ENCODE measurements around the gene PBLD. TPM values are rescaled to one million over a fixed set of nuclear protein-coding genes. Genes with fewer than 3 reads are reported as not detected.
A peak's percentile ranks its signal among the peaks of the same experiment; 100 is the strongest.

Gene PBLD
- total and polyA plus RNA-seq, 9 of the 15 experiments (the other 6 are each of a cell fraction or from before 2014, with no cell fraction given), result 1.2 to 4.3 (median 2.5) TPM

GRCh38 chr10:68288717-68289116 lies 44.0 kb downstream of the PBLD start:
- H3K4me3 ChIP-seq, result no peak overlapping the region
- intact Hi-C loops (cut with micrococcal nuclease), result no loop called here
- no peak overlapping the region for H3K27ac ChIP-seq (ENCODE audit: extremely low read depth, low read depth, low read length)
- WGBS (ENCODE audit: insufficient coverage, low coverage, missing lambda C conversion rate), result 22% methylated on average over 4 of the region's 4 CpGs
- no peaks in the 10 kb centered on the region; the same call in 1 of the 2 replicates for H4K20me1 ChIP-seq (replicated peaks; ENCODE audit: control insufficient read depth, insufficient read depth, low read length)
- H3K4me2 ChIP-seq (ENCODE audit: insufficient read depth, low read length), result no peak overlapping the region
- H3K9ac ChIP-seq (ENCODE audit: insufficient read depth in 1 of 2, low read depth in 2 of 2, low read length in 2 of 2), result no peak overlapping the region
- peaks cover 0 to 9% of the 10 kb centered on the region in 2 experiments; a peak in 2 of 5 replicates for H3K27me3 ChIP-seq (ENCODE audit: control insufficient read depth in 2 of 2, insufficient read depth in 2 of 2, low read length in 2 of 2)
- no peak for ATAC-seq
- POLR2A ChIA-PET, result interaction anchor here (0.6 to 0.7 kb wide), 3 partner anchors 180 to 667 kb away, joined by 3 to 4 read pairs (median 4); partner anchors contain the start of gene DDX21
- no peaks in the 10 kb centered on the region for H3K9me1 ChIP-seq (ENCODE audit: control insufficient read depth, insufficient read depth, low read length)
- no peak for DNase-seq (ENCODE audit: extremely low read depth in 1 of 4, low spot score in 3 of 4)
- H2AFZ ChIP-seq (ENCODE audit: low read depth, low read length), result no peak overlapping the region
- no TSS peak for BruUV-seq (replicated peaks)
- CTCF ChIA-PET (ENCODE audit: low intra/inter-chr PET ratio), result no interaction called here
- H3K9me3 ChIP-seq (replicated peaks; ENCODE audit: control insufficient read depth, insufficient read depth, low read depth, low read length), result no peaks in the 10 kb centered on the region
- no peaks in the 10 kb centered on the region for H3K36me3 ChIP-seq (ENCODE audit: control insufficient read depth, insufficient read depth, low read length)
- FAIRE-seq, result no peak
- no peaks in the 10 kb centered on the region for H3K4me1 ChIP-seq (replicated peaks in 1 of 2; ENCODE audit: control insufficient read depth in 2 of 2, insufficient read depth in 2 of 2, low read length in 2 of 2)
- H3K79me2 ChIP-seq (ENCODE audit: control insufficient read depth, insufficient read depth, low read length), result no peaks in the 10 kb centered on the region
- in situ Hi-C loops (cut with MboI), result no loop called here
- no peak for TF ChIP-seq TEAD1 (CRISPR knock-in tag; IDR thresholded peaks at IDR 0.05)
- TF ChIP-seq KLF13 (tag; IDR thresholded peaks at IDR 0.05; ENCODE audit: borderline replicate concordance, low read depth), result no peak
- no peak for TF ChIP-seq IRF2 (CRISPR knock-in tag; IDR thresholded peaks at IDR 0.05)
- TF ChIP-seq DDX20 (tag; IDR thresholded peaks at IDR 0.05; ENCODE audit: low read depth), result no peak
- no peak for TF ChIP-seq DLX4 (CRISPR knock-in tag; IDR thresholded peaks at IDR 0.05)
- no peak for TF ChIP-seq ZNF507 (tag; conservative IDR thresholded peaks at IDR 0.05)
- no peak for TF ChIP-seq NFYB (IDR thresholded peaks at IDR 0.05; ENCODE audit: extremely low read depth, insufficient read length)
- TF ChIP-seq ZHX1 (conservative IDR thresholded peaks at IDR 0.05; ENCODE audit: low read length), result no peak
- TF ChIP-seq MEIS2 (IDR thresholded peaks at IDR 0.05; ENCODE audit: partially characterized antibody), result no peak
- TF ChIP-seq NFIX (CRISPR knock-in tag; IDR thresholded peaks at IDR 0.05; ENCODE audit: low read depth), result no peak
- TF ChIP-seq ARID4B (CRISPR knock-in tag; IDR thresholded peaks at IDR 0.05), result no peak
- no peak for TF ChIP-seq ZNF764 (CRISPR knock-in tag; IDR thresholded peaks at IDR 0.05; ENCODE audit: low read depth)
- peak; percentile 76 for TF ChIP-seq ZNF316 (IDR thresholded peaks at IDR 0.05)
- peak; percentile 64; the same call in 1 of the 2 replicates for TF ChIP-seq C11orf30 (IDR thresholded peaks at IDR 0.05; ENCODE audit: low read depth)
- peak; percentile 18; the same call in 1 of the 2 replicates for TF ChIP-seq MAFK (IDR thresholded peaks at IDR 0.05; ENCODE audit: low read length)
- TF ChIP-seq FOXA1 (IDR thresholded peaks at IDR 0.05; ENCODE audit: borderline replicate concordance), result no peak
- no peak for TF ChIP-seq ZNF79 (CRISPR knock-in tag; IDR thresholded peaks at IDR 0.05; ENCODE audit: low read depth)
